Keratinocyte (primary cell): ENCODE measurements around the gene QRICH2.

Experiments used
- EZH2 ChIP-seq: IDR thresholded peaks from one replicate; pipeline ENCODE4 v1.6.1; 2012; ENCODE audit warnings: inconsistent platforms, mild to moderate bottlenecking, low read length, moderate library complexity
- TF ChIP-seq, protein P1 (sequence below), 3 experiments: IDR thresholded peaks in 1 of 3; conservative IDR thresholded peaks in 1 of 3; optimal IDR thresholded peaks in 1 of 3; 2 replicates in 2 of 3; 3 replicates in 1 of 3; pipeline versions ENCODE3 to v1.5.1; 2011; ENCODE audit warnings: low read length in 3 of 3, mild to moderate bottlenecking in 3 of 3, moderate library complexity in 2 of 3, control low read depth in 1 of 3, inconsistent platforms in 1 of 3; ENCODE audit not compliant: insufficient read depth in 2 of 3; ENCODE audit errors: extremely low read depth in 1 of 3

DNA sequence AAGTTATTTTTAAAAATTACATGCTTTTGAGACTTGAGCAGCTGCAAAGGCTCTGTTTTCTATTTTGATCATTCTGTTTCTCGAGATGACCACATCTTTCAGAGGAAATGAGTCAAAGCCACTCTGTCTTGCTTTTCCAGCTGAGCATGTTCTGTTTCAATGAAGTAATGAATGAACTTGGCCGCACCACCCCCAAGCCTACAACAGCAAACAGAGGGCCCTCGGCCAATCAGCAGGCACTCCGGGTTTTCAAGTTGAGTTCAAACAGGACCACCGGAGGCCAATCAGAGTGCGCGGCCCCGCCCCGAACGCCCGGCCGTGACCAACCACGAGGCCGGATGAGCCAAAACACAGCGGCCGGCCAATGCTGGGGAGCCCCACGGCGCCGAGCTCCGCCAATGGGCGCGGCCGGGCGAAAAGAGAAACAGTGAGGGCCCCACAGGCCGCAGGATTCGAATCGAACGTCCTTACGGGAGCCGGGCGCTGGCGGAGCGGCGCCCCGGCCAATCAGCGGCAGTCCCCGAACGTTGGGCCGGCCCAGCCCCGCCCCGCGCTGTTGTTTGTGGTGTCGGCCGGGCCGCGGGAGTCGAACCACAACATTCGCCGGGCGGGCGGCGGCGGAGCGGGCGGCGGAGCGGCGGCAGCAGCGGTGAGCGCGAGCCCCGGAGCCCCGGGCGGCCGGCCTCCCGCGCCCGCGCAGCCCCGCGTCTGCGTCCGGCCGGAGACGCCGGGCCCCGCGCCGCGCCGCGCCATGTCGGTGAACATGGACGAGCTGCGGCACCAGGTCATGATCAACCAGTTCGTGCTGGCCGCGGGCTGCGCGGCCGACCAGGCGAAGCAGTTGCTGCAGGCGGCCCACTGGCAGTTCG, 43.1 kb downstream of the QRICH2 start, which contains the start of gene UBALD2:
- TF ChIP-seq, protein P1, sequence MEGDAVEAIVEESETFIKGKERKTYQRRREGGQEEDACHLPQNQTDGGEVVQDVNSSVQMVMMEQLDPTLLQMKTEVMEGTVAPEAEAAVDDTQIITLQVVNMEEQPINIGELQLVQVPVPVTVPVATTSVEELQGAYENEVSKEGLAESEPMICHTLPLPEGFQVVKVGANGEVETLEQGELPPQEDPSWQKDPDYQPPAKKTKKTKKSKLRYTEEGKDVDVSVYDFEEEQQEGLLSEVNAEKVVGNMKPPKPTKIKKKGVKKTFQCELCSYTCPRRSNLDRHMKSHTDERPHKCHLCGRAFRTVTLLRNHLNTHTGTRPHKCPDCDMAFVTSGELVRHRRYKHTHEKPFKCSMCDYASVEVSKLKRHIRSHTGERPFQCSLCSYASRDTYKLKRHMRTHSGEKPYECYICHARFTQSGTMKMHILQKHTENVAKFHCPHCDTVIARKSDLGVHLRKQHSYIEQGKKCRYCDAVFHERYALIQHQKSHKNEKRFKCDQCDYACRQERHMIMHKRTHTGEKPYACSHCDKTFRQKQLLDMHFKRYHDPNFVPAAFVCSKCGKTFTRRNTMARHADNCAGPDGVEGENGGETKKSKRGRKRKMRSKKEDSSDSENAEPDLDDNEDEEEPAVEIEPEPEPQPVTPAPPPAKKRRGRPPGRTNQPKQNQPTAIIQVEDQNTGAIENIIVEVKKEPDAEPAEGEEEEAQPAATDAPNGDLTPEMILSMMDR (optimal IDR thresholded peaks at IDR 0.05 in 1 of 3, IDR thresholded peaks at IDR 0.05 in 1 of 3, conservative IDR thresholded peaks at IDR 0.05 in 1 of 3; ENCODE audit: extremely low read depth in 1 of 3, insufficient read depth in 2 of 3, low read length in 3 of 3): no peak
- no peak for TF ChIP-seq EZH2
